Jurkat, Clone E6-1 (cell line): ENCODE measurements around the gene PPAN.

Source experiments
- DNase-seq: peaks from one replicate; pipeline ENCODE4 v3.0.0-alpha.2; 2011; ENCODE audit warnings: low read depth, low spot score
- H3K4me3 ChIP-seq: 2 replicates; pipeline ENCODE4 v1.5.1; 2011; ENCODE audit warnings: mild to moderate bottlenecking, low read length, control low read depth, moderate library complexity

Gene PPAN

GRCh38 chr19:10091895-10092641 is 14.1 kb upstream of the PPAN start:
- no peak overlapping the region for H3K4me3 ChIP-seq

DNA sequence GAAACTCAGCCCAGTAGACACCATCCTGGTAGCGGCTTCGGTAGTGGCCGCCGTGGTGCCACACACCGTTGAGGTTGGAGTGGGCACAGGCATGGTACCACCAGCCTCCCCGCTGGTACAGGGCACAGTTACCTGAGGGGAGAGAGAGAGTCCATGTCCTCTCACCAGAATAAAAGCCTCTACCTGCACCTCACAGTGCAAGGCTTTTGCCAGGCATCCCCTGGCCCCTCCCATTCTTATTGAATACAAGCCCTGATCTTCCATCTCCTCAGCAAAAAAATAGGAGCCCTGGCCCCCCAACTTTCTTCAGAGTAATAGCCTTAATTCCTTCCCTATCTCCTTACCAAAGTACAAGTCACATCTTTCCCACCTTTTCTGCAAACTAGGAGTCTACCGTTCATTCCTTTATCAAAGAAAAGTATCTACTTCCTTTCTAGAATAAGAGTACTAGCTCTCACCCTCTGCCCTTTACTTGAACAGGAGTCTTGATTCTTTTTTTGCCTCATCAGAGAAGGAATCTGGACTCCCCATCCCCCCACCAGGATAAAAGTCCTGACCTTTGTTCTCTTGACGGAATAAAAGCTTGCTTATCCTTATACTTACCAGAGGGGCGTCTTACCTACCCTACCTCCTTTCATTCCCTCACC is 13.4 kb upstream of the PPAN start:
- H3K4me3 ChIP-seq, result no peak overlapping the region
- DNase-seq, result no peak

More at GRCh38 chr19:10091895-10092641, 14.1 kb upstream of the PPAN start:
- no peak for DNase-seq

DNA sequence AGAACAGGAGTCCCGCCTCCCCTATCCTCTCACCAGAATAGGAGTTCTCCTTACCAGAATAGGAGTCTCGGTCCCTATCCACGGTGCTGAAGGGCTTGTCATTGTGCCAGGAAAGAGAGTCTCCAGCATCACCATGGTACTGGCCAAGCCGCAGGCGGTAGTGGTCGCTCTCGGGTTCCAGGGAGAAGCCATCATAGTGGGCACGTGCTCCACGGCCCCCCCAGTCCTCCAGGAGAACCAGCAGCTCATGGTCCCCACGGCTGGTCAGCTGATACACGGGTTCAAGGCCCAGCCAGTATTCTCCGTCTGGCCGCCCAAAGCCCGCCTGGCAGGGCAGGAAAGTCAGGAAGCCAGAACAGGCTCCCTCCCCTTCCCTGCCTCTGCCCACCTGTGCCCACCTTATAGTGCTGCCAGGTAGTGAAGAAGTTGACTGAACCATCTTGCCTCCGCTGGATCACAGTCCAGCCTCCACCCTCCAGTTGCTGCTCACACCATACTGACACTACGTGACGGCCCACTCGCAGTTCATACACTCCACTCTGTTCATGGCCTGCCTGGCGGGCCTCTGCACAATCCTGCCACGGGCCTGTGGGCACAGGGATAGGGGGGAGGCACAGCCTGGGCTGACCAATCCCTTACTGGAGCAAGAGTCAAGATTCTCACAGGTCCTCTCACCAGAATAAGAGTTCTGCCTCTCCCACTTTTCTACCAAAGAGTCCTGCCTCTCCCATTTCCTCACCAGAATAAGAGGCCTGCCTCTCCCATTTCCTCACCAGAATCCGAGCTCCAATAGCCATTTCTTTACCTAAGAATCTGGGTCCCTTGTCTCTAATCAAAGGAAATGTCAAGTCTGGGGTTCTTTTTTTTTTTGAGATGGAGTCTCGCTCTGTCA is 12.6 kb upstream of the PPAN start:
- H3K4me3 ChIP-seq, result no peak overlapping the region
- no peak for DNase-seq

DNA sequence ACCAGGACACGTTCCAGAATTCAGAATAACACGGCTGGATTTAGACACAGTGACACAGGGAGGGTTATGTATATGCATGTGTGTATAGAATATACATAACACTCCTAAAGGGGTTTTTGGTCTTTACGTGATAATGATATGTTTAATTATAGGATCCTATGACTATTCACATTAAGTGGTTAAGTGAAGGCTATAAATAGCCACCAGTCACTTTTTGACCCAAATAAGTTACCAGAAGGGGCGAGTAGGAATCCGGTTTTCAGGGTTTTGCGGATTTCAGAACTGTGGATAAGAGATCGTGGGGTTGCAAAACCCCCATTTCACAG is 10.6 kb upstream of the PPAN start:
- H3K4me3 ChIP-seq, result no peak overlapping the region
- no peak for DNase-seq

- DNase-seq, result peak; percentile 80
- H3K4me3 ChIP-seq, result peak overlapping the region; percentile 53
These were observed 10.1 kb upstream of the PPAN start for GRCh38 chr19:10095948-10096614.

- peak overlapping the region; percentile 53 for H3K4me3 ChIP-seq
- no peak for DNase-seq
These were observed 9.6 kb upstream of the PPAN start for GRCh38 chr19:10096615-10096963.

DNA sequence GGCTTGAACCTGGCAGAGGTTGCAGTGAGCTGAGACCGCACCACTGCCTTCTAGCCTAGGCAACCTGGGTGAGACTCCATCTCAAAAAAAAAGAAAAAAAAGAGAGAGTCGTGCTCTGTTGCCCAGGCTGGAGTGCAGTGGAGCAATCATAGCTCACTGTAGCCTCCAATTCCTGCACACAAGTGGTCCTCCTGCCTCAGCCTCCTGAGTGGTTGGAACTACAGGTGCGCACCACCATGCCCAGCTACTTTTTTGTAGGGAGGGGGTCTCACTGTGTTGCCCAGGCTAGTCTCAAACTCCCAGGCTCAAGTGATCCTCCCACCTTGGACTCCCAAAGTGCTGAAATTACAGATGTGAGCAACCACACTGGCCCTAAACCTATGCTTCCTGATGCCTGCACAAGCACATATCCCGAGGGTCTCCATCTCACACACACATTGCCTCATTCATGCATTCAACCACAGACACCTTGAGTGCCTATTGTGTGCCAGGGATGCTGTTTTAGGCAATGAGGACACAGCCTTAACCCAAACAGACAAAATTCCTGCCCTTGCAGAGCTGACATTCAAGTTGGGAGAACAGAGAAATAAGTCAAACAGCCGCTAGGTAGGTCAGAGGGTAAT is 5.9 kb upstream of the PPAN start:
- no peak overlapping the region for H3K4me3 ChIP-seq
- no peak for DNase-seq

- DNase-seq, result no peak
- H3K4me3 ChIP-seq, result no peak overlapping the region
These were observed 3.4 kb upstream of the PPAN start for GRCh38 chr19:10102787-10103236.

DNA sequence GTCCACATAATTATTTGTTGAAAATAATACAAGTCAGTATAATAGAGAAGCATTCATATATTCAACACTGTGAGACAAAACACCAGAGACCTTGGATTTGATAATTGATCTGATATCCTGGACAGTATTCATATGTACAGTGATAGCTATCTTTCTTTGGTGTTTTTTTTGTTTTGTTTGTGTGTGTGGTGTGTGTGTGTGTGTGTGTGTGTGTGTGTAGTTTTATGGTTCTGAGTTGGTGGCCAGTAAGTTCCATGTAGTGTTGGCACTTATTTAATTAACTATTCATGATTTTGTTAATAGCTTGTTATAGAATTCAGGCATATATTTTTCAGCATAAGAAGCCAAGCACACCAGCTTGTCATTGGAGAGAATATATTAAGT is 2.0 kb upstream of the PPAN start:
- no peak overlapping the region for H3K4me3 ChIP-seq
- DNase-seq, result no peak

DNA sequence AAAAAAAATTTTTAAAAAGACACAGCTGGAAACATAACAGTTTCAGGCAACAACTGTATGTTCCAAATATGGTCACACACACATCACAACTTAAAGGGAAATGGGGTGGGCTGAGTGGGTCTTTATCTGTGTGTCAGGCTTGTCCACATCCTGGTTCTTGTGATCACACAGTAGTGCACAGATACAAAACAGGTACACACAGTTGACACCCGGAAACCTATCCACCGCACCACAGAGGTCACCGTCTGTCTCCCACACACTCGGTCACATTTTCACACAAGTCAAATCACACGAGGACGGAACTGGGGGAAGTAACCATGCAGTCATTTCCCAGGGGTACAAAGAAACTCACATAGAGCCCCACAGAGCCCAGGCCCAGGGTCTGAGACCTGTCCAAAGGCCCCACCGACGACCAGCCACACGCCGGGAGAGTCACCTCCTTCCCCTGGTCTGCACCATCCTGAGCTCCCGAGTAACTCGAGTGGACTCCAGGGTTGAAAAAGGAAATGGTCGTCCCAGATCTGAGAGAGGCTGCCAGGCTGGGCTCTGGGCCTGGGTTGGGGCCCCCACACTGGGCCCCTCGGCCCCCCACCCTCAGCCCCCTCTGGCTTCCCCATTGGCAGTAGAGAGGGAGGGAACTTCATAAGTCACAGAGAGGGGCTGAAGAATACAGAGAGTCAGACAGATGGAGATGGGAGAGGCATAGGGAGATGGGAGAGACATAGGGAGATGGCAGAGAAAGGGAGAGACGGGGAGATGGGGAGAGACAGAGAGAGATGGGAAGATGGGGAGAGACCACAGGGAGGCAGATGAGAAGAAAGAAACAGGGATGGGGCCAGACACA is 1.3 kb upstream of the PPAN start:
- peak; percentile 99 for DNase-seq
- peak overlapping the region; percentile 37 for H3K4me3 ChIP-seq

- DNase-seq, result no peak
- peak overlapping the region; percentile 32 for H3K4me3 ChIP-seq
These were observed 558 bp upstream of the PPAN start for GRCh38 chr19:10105509-10106099.

GRCh38 chr19:10107254-10107653 is 1.1 kb downstream of the PPAN start:
- DNase-seq, result no peak

DNA sequence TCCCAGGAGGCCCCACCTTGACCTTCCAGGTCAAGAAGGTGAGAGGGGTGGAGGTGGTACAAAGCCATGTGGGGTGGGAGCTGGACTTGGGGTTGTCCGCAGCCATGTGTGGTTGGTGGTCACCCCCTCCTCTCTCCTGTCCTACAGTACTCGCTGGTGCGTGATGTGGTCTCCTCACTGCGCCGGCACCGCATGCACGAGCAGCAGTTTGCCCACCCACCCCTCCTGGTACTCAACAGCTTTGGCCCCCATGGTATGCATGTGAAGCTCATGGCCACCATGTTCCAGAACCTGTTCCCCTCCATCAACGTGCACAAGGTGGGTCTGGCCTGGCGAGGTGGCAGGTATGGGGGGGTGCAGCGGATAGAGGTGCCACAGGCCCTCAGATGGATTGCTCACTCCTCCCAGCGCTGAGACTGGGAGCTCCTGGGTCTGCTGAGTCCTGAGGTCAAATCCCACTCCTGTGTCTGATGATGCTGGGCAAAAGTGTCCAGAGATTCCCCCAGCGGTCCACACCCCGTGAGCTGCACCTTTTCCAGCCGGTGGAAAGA is 1.7 kb downstream of the PPAN start:
- H3K4me3 ChIP-seq, result peak overlapping the region; percentile 97
- DNase-seq, result no peak

More at GRCh38 chr19:10107254-10107653, 1.1 kb downstream of the PPAN start:
- peak overlapping the region; percentile 97 for H3K4me3 ChIP-seq

GRCh38 chr19:10109528-10109927 is 3.4 kb downstream of the PPAN start:
- H3K4me3 ChIP-seq, result no peak overlapping the region
- DNase-seq, result no peak

GRCh38 chr19:10110076-10110971 is 4.2 kb downstream of the PPAN start:
- no peak for DNase-seq
- no peak overlapping the region for H3K4me3 ChIP-seq

DNA sequence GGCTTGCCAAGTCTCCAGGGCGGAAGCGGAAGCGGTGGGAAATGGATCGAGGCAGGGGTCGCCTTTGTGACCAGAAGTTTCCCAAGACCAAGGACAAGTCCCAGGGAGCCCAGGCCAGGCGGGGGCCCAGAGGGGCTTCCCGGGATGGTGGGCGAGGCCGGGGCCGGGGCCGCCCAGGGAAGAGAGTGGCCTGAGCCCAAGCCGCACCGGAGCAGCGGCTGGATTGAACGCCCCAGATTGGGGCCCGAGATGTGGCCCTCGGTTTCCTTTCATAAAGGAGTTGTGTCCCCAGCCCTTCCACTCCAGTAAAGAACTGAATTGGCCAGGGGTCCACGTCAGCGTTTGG is 4.8 kb downstream of the PPAN start:
- no peak overlapping the region for H3K4me3 ChIP-seq
- DNase-seq, result no peak

DNA sequence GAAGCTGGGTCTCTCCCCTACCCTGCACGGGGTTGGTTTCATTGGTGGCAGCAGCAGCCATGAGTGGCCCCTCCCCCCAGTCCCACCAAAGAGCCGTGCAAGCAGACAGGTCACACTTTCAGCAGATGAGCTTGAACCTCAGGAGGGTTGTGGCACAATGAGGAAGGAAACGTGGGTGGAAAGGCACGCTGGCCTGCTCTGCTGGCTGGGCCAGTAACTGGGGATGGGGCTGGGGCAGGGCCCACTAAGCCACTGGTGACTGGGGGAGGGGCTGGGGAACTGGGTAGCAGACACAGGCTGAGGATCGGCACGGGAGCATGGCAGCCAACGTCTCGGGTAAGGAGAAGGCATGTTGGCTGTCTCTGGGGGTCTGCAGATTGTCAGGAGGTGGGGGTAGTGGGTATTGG is 5.2 kb downstream of the PPAN start, which contains the start of gene P2RY11:
P2RY11 (plus strand) TSS at position 289 of the 407 bp plus-strand sequence; CDS start at position 318, 29 bp downstream.
- H3K4me3 ChIP-seq, result no peak within 1 kb of the TSS
- DNase-seq, result no peak
